Mononuclear cell (primary cell): Measurements from ENCODE around the gene AEN. TPM values are rescaled to one million over a fixed set of nuclear protein-coding genes. Genes with fewer than 3 reads are reported as not detected.

Experiments
- H3K27me3 ChIP-seq: 2 replicates; pipeline ENCODE4 v1.6.0; 2011; ENCODE audit warnings: low read length, control low read depth; ENCODE audit not compliant: insufficient read depth
- H3K4me1 ChIP-seq: 2 replicates; pipeline ENCODE4 v1.5.1; 2011; ENCODE audit warnings: mild to moderate bottlenecking, low read length, control low read depth; ENCODE audit not compliant: insufficient read depth
- H3K4me3 ChIP-seq: 2 replicates; pipeline ENCODE4 v1.5.1; 2011; ENCODE audit warnings: mild to moderate bottlenecking, low read length, moderate library complexity
- H3K9me3 ChIP-seq: 2 replicates; pipeline ENCODE4 v1.5.1; 2011; ENCODE audit warnings: low read depth, mild to moderate bottlenecking, control low read depth, low read length
- total RNA-seq: library from RNA; depleted of rRNA; stranded (reverse); fragments of >200 nt; gene quantifications from one replicate; pipeline ENCODE4 v1.2.3, GENCODE V29; 2012

AEN gene, protein sequence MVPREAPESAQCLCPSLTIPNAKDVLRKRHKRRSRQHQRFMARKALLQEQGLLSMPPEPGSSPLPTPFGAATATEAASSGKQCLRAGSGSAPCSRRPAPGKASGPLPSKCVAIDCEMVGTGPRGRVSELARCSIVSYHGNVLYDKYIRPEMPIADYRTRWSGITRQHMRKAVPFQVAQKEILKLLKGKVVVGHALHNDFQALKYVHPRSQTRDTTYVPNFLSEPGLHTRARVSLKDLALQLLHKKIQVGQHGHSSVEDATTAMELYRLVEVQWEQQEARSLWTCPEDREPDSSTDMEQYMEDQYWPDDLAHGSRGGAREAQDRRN
- 38.9 TPM for total RNA-seq

DNA sequence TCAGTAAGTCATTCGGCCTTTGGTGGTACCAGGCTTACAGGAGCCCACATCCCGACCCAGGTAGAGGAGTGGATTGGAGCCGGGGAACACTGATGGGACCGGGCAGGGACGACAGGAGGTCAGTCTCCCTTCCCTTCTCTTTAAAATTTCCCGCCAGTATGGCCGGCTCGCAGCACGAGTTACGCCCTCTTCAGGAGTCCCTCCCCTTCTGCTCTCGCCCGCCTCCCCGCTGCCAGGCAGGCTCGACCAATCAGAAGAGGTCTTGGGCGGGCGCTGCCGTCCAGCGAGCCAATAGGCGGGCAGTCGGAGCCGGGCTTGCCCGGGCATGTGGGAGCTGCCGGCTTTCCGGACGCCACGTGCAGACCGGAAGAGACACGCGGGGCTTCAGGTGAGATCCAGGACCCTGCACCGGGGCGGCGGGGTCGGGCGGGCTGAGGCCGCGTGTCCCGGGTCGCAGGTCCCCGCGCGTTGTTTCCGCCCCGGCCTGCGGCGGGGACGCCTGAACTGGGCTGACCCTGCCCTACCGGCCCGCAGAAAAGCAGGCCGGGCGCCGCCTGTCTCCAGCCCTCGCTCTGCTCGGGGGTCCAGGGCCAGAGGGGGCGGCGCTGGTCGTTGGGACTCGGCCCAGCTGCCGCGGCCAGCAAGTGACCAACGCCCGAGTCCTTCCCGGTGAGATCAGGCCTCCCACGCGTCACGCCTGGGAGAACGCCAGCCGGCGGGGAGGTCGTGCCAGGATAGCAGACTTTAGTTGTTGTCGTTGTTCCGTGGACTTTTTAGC, at the start of gene AEN:
AEN (plus strand) TSS at position 346 of the 778 bp plus-strand sequence. CDS start 4,870 bp downstream, outside the sequence.
- Histone ChIP-seq H3K9me3 (no peaks in the 10 kb centered on the region), H3K4me1 (peaks cover 50% of the 10 kb centered on the region), H3K27me3 (no peaks in the 10 kb centered on the region), H3K4me3 (peak within 1 kb of the TSS; percentile 68)

DNA sequence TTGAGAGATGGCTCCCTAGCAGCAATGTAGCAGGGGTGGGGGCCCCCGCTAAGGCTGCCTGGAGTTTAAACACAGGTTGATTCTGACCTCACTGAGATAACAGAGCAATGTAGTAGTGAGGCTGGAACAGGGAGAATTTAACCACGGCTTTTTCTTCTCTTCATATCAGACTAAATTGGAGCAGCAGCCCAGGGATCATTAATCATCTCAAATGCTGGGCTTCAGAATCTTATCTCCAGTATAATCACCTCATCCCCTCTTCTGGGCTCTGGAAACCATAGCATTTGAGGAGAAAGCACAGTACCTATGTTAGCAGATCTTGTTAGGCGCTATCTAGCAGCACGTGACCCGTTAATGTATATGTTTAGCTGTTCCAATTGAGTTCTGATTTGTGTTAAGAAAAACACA, 49.3 kb upstream of the AEN start:
- H3K4me3 ChIP-seq: no peak overlapping the region
- no peaks in the 10 kb centered on the region for H3K9me3 ChIP-seq
- H3K27me3 ChIP-seq: no peaks in the 10 kb centered on the region
- H3K4me1 ChIP-seq: no peaks in the 10 kb centered on the region

DNA sequence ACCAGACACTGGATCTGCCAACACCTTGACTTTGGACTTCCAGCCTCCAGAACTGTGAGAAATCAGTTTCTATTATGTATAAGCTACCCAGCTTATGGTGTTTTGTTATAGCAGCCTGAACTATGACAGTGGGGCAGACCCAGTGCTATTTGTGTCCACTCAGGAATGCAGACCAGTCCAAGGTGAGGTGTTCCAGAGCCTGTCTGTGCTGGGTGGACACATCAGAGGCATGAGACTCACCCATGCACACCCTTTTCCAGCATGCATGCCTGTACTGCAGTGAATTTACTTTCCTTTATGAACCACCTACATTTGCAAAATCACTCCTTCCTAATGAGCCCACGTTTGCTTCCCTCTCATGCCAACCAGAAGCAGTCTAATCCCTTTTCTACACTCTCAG, 47.1 kb upstream of the AEN start:
- Histone ChIP-seq H3K9me3 (no peaks in the 10 kb centered on the region), H3K4me3 (no peak overlapping the region), H3K27me3 (no peaks in the 10 kb centered on the region), H3K4me1 (no peaks in the 10 kb centered on the region)

DNA sequence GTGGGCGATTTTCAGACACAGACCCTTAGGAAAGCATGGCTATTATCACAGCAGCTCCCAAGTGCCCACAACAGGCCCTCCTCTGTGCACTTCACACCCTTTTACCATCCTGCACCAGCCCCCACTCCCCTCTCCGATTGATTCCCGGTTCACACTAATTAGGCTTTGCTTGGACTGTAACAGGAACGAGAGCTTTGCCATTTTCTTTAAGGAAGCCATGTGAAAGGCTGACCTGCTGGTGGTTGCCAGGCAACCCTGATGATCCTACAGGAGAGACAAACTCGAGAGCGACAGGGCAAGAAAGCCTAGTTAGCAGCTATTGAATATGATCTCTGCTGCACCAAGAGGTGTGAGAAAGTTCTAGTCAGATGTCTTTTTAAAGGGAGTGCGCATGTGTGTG, 46.5 kb upstream of the AEN start:
- H3K4me1 ChIP-seq: no peaks in the 10 kb centered on the region
- no peaks in the 10 kb centered on the region for H3K27me3 ChIP-seq
- H3K4me3 ChIP-seq: no peak overlapping the region
- no peaks in the 10 kb centered on the region for H3K9me3 ChIP-seq

DNA sequence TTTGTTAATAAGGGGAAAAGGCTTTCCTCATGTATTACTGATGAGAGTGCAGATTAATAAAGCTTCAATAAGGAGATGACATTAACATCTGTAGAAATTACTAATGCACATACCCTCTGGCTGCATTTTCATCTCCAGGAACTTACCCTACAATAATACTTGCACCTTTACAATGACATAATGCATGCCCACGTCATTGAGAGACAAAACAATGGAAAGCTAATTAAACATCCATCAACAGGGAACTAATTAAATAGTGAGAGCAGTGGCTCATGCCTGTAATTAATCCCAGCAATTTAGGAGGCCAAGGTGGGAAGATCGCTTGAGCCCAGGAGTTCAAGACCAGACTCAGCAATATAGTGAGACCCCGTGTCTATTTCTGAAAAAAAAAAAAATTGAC, 41.8 kb upstream of the AEN start:
- Histone ChIP-seq H3K27me3 (no peaks in the 10 kb centered on the region), H3K4me1 (no peaks in the 10 kb centered on the region), H3K4me3 (no peak overlapping the region), H3K9me3 (no peaks in the 10 kb centered on the region)

DNA sequence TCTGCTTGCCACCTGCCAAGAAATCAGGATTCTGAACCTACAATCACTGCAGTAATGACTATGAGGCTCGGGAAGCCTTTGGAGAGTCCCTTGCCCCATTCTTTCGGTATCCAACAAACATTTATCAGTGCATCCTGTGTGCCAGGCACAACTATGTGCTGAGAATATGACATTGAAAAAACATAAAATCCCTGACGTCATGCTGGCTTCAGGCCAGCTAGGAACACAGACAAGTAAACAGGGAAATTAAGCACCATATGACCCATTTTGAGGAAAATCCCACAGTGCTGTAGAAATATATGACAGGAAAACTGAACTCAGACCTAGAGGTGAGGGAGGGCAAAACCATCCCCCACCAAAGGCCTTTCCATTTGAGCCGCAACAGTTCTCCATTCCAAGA, 40.6 kb upstream of the AEN start:
- H3K4me1 ChIP-seq: no peaks in the 10 kb centered on the region
- H3K27me3 ChIP-seq: no peaks in the 10 kb centered on the region
- H3K4me3 ChIP-seq: no peak overlapping the region
- no peaks in the 10 kb centered on the region for H3K9me3 ChIP-seq

DNA sequence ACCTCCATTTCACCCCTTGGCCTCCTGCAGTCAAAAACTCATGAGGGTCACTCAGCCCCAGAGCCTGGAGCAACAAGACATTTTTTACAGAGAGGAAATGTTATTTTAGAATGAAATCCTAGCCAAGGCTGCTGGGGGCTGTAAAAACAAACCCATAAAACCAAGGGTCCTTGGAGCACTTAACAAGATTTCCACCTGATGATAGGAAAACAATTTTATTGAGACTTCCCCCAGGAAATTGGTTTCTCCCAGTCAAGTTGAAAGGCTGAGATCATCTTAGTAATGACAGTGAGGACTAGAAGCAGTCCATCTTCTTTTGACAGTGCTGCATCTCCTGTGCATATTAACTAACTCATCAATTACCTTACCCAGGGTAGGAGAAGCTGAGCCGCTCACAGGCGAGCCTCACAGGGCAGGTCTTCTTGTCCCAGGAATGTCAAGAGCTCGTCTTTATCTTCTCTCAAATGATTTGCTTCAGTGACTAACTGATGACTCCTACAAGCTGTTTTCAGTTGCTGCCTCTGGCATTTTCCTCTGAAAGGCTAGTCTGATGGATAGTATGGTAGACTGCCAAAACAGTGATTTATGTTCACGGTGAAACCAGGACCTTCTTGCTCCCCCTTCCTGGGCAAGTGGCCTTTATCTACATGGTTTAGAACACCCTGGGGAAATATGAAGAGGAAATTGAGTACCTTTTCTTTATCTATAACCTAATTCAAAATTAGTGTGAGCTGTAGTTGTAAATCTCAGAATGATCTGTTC, 34.6 kb upstream of the AEN start:
- H3K27me3 ChIP-seq: peaks cover 3% of the 10 kb centered on the region
- H3K4me3 ChIP-seq: no peak overlapping the region
- H3K4me1 ChIP-seq: no peaks in the 10 kb centered on the region
- H3K9me3 ChIP-seq: no peaks in the 10 kb centered on the region

DNA sequence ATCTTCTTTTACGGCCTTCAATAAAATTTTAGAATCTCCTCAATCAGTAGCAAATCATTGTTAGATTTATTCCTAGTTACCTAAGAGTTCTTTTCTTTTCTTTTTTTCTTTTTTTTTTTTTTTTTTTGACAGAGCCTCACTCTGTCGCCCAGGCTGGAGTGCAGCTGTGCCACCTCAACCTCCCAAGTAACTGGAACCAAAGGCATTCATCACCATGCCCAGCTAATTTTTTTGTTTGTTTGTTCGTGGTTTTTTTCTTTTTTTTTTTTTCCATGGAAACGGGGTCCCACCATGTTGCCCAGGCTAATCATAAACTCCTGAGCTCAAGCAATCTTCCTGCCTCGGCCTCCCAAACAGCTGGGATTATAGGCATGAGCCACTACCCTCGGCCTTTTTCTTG, 30.4 kb upstream of the AEN start:
- H3K4me3 ChIP-seq: no peak overlapping the region
- no peaks in the 10 kb centered on the region for H3K4me1 ChIP-seq
- peaks cover 9% of the 10 kb centered on the region for H3K27me3 ChIP-seq
- H3K9me3 ChIP-seq: no peaks in the 10 kb centered on the region

DNA sequence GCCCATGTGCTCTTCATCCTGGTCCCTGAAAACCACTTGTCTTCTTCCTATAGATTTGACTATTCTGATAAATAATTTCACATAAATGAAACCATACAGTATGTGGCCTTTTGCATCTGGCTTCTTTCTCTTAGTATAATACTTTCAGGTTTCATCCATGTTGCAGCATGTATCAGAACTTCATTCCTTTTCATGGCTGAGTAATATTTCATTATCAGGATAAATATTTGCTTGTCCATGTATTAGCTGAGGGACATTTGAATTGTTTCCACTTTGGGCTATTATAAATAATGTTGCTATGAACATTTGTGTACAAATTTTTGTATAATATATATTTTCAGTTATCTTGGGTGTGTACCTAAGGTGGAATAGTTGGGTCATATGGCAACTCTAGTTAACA, 29.8 kb upstream of the AEN start:
- Histone ChIP-seq H3K4me3 (no peak overlapping the region), H3K9me3 (no peaks in the 10 kb centered on the region), H3K27me3 (peaks cover 9% of the 10 kb centered on the region), H3K4me1 (no peaks in the 10 kb centered on the region)

DNA sequence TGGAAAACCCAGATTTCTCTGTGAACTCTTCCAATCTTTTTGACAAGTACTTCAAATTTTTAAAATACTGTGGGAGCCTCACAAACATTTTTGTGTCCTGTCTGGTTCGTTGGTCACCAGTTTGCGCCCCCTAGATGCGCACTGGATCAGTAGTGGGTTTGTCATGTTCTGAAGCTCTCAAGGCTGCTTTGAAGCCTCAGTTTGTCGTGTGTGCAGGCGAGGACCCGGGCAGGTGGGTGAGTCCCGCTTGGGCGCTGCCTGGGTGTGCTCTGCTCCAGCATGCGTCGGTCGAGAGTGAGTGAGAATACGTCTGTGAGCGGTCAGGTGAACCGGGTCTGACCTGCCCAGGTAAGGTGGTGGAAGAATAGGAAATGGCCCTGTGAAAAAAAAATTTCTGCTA, 17.3 kb upstream of the AEN start:
- peaks cover 74% of the 10 kb centered on the region for H3K27me3 ChIP-seq
- H3K9me3 ChIP-seq: no peaks in the 10 kb centered on the region
- no peak overlapping the region for H3K4me3 ChIP-seq
- H3K4me1 ChIP-seq: peaks cover 14% of the 10 kb centered on the region

DNA sequence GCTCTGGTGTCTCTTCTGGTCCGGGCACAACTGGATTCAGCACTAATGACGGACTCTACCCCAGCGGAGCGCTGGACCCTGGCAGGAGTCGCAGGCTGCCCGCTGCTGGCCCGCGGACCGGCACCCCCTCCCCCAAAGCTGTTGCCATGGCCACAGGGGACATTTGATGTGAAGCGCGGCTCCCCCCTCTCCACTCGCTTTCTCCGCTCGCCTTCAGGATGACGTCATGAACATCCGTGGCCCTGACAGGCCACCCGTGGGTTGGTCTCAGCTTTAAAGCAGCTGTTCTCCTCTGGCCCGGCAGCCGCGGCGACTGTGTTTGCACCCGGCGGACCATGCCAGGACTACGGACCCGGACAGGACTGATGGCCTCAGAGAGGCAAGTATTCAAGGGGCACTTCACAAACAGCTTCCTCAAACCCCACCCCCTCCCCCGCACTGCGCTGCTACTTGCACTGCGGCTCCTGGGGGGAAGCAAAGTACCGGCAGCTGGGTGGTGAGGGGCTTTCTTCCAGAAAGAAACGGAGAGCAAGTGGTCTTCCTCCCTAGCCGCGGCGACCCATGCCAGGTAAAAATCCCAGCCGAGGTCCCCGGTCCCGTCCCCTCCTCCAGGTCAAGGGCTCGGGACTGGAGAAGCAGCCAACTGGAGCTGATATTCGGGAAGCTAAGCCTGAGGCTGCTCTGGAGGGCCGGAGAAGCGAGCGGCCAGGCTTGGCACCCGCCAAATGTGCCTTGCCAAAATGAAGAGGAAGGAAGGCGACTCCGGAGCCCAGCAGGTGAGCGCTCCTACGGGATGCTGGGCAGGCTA, 16.6 kb upstream of the AEN start:
- Histone ChIP-seq H3K27me3 (peaks cover 78% of the 10 kb centered on the region), H3K9me3 (no peaks in the 10 kb centered on the region), H3K4me3 (no peak overlapping the region), H3K4me1 (peaks cover 14% of the 10 kb centered on the region)

DNA sequence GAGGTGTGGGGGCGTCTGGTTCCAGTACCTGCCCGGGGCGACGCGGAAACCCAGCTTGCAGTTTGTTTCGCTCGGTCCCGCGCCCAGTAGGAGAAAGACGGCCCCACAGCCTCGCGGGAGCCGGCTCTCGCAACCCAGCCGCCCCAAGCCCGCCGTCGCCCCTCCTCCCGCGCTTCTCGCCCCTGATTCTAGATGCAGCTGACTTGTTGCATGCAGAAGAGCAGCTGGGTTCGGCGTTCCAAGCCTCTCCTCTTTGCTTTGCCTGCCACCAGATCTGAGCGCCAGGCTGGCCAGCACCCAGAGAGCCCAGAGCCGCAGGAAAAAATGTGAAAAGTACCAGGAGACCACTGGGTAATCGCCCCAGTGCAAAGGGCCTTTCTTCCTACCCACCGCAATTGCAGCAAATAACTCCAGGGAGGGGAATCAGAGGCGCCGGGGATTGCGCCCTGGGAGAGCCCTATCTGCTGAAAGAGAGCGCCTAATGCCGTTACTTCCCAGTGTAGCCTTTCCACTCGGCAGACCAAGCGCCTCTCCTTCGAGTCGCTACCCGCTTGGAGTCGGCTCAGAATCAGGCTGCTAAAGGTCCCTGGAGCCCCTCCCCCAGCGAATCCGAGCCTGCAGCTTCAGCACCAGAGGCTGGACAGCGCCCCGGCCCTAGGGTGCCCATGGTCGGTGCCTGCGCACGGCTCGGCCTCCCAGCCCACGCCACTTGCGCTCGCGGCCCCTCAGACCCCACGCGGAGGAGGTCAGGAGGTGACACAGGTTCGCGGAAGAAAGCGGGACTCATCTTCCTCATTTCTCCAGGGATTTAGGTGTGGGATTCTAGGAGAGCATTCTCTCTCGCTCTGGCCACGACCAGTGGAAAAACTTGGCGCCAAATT, 15.7 kb upstream of the AEN start:
- Histone ChIP-seq H3K27me3 (peaks cover 78% of the 10 kb centered on the region), H3K4me1 (peaks cover 14% of the 10 kb centered on the region), H3K9me3 (no peaks in the 10 kb centered on the region), H3K4me3 (no peak overlapping the region)

DNA sequence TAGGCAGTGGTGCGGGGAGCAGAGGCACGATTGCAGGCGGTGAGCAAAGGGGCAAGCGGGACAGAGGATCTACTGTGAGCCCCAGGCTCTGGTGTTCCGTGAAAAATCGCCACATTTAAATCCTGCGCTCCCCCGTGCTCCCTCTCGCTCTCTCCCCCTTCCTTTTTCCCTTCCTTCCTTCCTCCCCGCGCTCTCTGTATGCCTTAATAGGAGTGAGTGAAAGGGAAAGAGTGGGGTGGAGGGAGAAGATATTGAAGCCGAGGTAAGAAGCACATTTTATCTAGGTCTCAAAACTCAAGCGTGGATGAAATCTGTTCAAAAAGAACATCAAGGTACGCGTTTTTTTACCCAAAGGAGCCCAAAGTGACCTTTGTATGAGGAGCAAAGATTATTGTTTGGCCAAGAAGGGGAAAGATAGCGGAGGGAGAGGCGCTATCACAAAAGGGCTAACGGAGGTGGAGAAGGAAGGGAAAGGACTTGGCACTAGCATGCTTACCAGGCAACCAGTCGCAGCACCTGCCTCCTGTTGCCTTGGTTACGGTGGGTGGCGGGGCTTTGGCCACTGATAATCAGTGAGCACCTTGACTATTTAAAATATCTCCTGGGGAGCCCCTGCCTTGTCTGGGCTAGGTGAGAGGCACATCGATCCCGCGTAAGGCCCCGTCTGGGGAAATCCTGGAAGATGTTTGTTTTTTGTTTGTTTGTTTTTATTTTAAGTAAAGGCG, 14.9 kb upstream of the AEN start:
- no peak overlapping the region for H3K4me3 ChIP-seq
- no peaks in the 10 kb centered on the region for H3K9me3 ChIP-seq
- peaks cover 75% of the 10 kb centered on the region for H3K27me3 ChIP-seq
- peaks cover 14% of the 10 kb centered on the region for H3K4me1 ChIP-seq
